H9 (cell line): ENCODE results near the gene CCDC102B. TPM values are rescaled to one million over a fixed set of nuclear protein-coding genes. Genes with fewer than 3 reads are reported as not detected.

Experiments used
- DNase-seq: peaks from one replicate; pipeline ENCODE4 v3.0.0-alpha.2; 2017
- H2AFZ ChIP-seq: one replicate; pipeline ENCODE4 v1.6.1; 2013; ENCODE audit warnings: mild to moderate bottlenecking, low read length, control low read depth, moderate library complexity
- H2AK5ac ChIP-seq: 2 replicates; pipeline ENCODE4 v1.6.1; 2013; ENCODE audit warnings: low read length, control low read depth, mixed read lengths; ENCODE audit not compliant: insufficient read length
- H2BK120ac ChIP-seq: one replicate; pipeline ENCODE4 v1.6.1; 2013; ENCODE audit warnings: low read depth, mild to moderate bottlenecking, low read length, control low read depth, inconsistent platforms; ENCODE audit not compliant: poor library complexity, severe bottlenecking
- H2BK12ac ChIP-seq: 2 replicates; pipeline ENCODE4 v1.6.1; 2013; ENCODE audit warnings: low read length, control low read depth, mixed read lengths, low read depth; ENCODE audit not compliant: insufficient read length
- H2BK15ac ChIP-seq: 2 replicates; pipeline ENCODE4 v1.6.1; 2013; ENCODE audit warnings: low read depth, low read length, control low read depth
- H2BK20ac ChIP-seq: one replicate; pipeline ENCODE4 v1.6.1; 2013; ENCODE audit warnings: low read depth, mild to moderate bottlenecking, low read length, control low read depth, inconsistent platforms; ENCODE audit not compliant: poor library complexity, severe bottlenecking
- H2BK5ac ChIP-seq: 2 replicates; pipeline ENCODE4 v1.6.1; 2013; ENCODE audit warnings: low read length, control low read depth, mixed read lengths; ENCODE audit not compliant: insufficient read length
- H3K14ac ChIP-seq: 2 replicates; pipeline ENCODE4 v1.6.1; 2013; ENCODE audit warnings: low read length, control low read depth; ENCODE audit not compliant: insufficient read depth
- H3K18ac ChIP-seq: 2 replicates; pipeline ENCODE4 v1.6.1; 2013; ENCODE audit warnings: low read depth, mild to moderate bottlenecking, mixed read lengths, low read length, control low read depth; ENCODE audit not compliant: insufficient read length
- H3K23ac ChIP-seq: 2 replicates; pipeline ENCODE4 v1.6.1; 2013; ENCODE audit warnings: low read length, control low read depth, mixed read lengths, low read depth; ENCODE audit not compliant: insufficient read length
- H3K23me2 ChIP-seq: 2 replicates; pipeline ENCODE4 v1.6.1; 2013; ENCODE audit warnings: low read depth, mild to moderate bottlenecking, mixed read lengths, low read length, control low read depth; ENCODE audit not compliant: insufficient read length, poor library complexity, severe bottlenecking
- H3K27ac ChIP-seq: 2 replicates; pipeline ENCODE4 v1.5.1; 2013; ENCODE audit warnings: low read length, control low read depth, mixed read lengths, low read depth; ENCODE audit not compliant: insufficient read length
- H3K27me3 ChIP-seq: 2 replicates; pipeline ENCODE4 v1.6.1; 2013; ENCODE audit warnings: low read length, control low read depth, inconsistent platforms; ENCODE audit not compliant: insufficient read depth
- H3K4ac ChIP-seq: 2 replicates; pipeline ENCODE4 v1.6.1; 2013; ENCODE audit warnings: low read depth, mild to moderate bottlenecking, control low read depth, inconsistent platforms, low read length, moderate library complexity
- H3K4me1 ChIP-seq: 2 replicates; pipeline ENCODE4 v1.6.1; 2013; ENCODE audit warnings: low read length, control low read depth, inconsistent platforms; ENCODE audit not compliant: insufficient read depth
- H3K4me2 ChIP-seq: 2 replicates; pipeline ENCODE4 v1.6.1; 2013; ENCODE audit warnings: low read length, control low read depth, mixed read lengths; ENCODE audit not compliant: insufficient read length, insufficient read depth
- H3K56ac ChIP-seq: 2 replicates; pipeline ENCODE4 v1.6.1; 2013; ENCODE audit warnings: low read depth, mild to moderate bottlenecking, mixed read lengths, low read length, control low read depth; ENCODE audit not compliant: insufficient read length
- H3K79me1 ChIP-seq: 2 replicates; pipeline ENCODE4 v1.6.1; 2013; ENCODE audit warnings: low read depth, mild to moderate bottlenecking, moderate library complexity, low read length, control low read depth, inconsistent platforms; ENCODE audit not compliant: insufficient read depth, poor library complexity, severe bottlenecking
- H3K79me2 ChIP-seq: 2 replicates; pipeline ENCODE4 v1.6.1; 2013; ENCODE audit warnings: low read length, control low read depth, inconsistent platforms; ENCODE audit not compliant: insufficient read depth
- H3K9ac ChIP-seq: 2 replicates; pipeline ENCODE4 v1.6.1; 2013; ENCODE audit warnings: low read length, control low read depth, mixed read lengths; ENCODE audit not compliant: insufficient read length; ENCODE audit errors: extremely low read depth
- H3K9me3 ChIP-seq: one replicate; pipeline ENCODE4 v1.6.1; 2013; ENCODE audit warnings: low read depth, low read length, inconsistent platforms; ENCODE audit not compliant: control insufficient read depth
- H3T11ph ChIP-seq: one replicate; pipeline ENCODE4 v1.6.1; 2013; ENCODE audit warnings: mild to moderate bottlenecking, low read length, control low read depth, inconsistent platforms
- H4K20me1 ChIP-seq: one replicate; pipeline ENCODE4 v1.6.1; 2013; ENCODE audit not compliant: control insufficient read depth, insufficient read length, insufficient read depth
- H4K5ac ChIP-seq: 2 replicates; pipeline ENCODE4 v1.6.1; 2013; ENCODE audit warnings: low read depth, mild to moderate bottlenecking, mixed read lengths, low read length, control low read depth; ENCODE audit not compliant: insufficient read length
- H4K8ac ChIP-seq: replicated peaks from 2 replicates; pipeline ENCODE4 v1.6.1; 2013; ENCODE audit warnings: low read length, control low read depth, mixed read lengths, low read depth; ENCODE audit not compliant: insufficient read length
- H4K91ac ChIP-seq: 2 replicates; pipeline ENCODE4 v1.6.1; 2013; ENCODE audit warnings: low read depth, mild to moderate bottlenecking, moderate library complexity, mixed read lengths, low read length, control low read depth; ENCODE audit not compliant: insufficient read length
- H3K27ac Mint-ChIP-seq, 3 experiments: 2 replicates in 2 of 3; 3 replicates in 1 of 3; pipeline ENCODE4 v1.8.0; 2020 to 2021; ENCODE audit warnings: mixed read lengths in 3 of 3, mild to moderate bottlenecking in 1 of 3, moderate library complexity in 1 of 3
- H3K27me3 Mint-ChIP-seq: 2 replicates; pipeline ENCODE4 v1.8.0; 2021; ENCODE audit warnings: low read depth, mild to moderate bottlenecking, moderate library complexity, mixed read lengths
- H3K36me3 Mint-ChIP-seq, 3 experiments: 2 replicates in 2 of 3; 3 replicates in 1 of 3; pipeline ENCODE4 v1.8.0; 2020 to 2021; ENCODE audit warnings: low read depth in 3 of 3, mixed read lengths in 3 of 3; ENCODE audit not compliant: insufficient read depth in 1 of 3
- H3K4me1 Mint-ChIP-seq, 2 experiments: 2 replicates each; pipeline ENCODE4 v1.8.0; 2020; ENCODE audit warnings: mixed read lengths in 2 of 2
- H3K4me3 Mint-ChIP-seq, 2 experiments: 2 replicates in 1 of 2; 3 replicates in 1 of 2; pipeline ENCODE4 v1.8.0; 2020 to 2021; ENCODE audit warnings: mild to moderate bottlenecking in 2 of 2, mixed read lengths in 2 of 2, moderate library complexity in 1 of 2
- H3K9me3 Mint-ChIP-seq, 2 experiments: 2 replicates in 1 of 2; 3 replicates in 1 of 2; pipeline ENCODE4 v1.8.0; 2020; ENCODE audit warnings: mild to moderate bottlenecking in 2 of 2, mixed read lengths in 2 of 2, moderate library complexity in 1 of 2
- CTCF ChIP-seq: fragments of 200-600 bp; sonication (generic); conservative IDR thresholded peaks from 3 replicates; pipeline ENCODE4 v1.8.0; 2021; ENCODE audit warnings: antibody characterized with exemption, mild to moderate bottlenecking
- WGBS: extraction: QIAGEN DNeasy Blood & Tissue Kit; methylation state at CpG from one replicate; pipeline ENCODE4 v1.1.7; 2013; ENCODE audit warnings: missing lambda C conversion rate, low lambda C conversion rate, mixed read lengths; ENCODE audit not compliant: insufficient read length; ENCODE audit errors: extremely low coverage; 5-methylcytosine and 5-hydroxymethylcytosine counted together
- total RNA-seq: library from RNA; stranded (reverse); gene quantifications from 2 replicates; pipeline ENCODE4 v1.2.1, GENCODE V29; 2021

CCDC102B gene
- total RNA-seq, 1 experiment from 2014 or later = 1.2 TPM

DNA sequence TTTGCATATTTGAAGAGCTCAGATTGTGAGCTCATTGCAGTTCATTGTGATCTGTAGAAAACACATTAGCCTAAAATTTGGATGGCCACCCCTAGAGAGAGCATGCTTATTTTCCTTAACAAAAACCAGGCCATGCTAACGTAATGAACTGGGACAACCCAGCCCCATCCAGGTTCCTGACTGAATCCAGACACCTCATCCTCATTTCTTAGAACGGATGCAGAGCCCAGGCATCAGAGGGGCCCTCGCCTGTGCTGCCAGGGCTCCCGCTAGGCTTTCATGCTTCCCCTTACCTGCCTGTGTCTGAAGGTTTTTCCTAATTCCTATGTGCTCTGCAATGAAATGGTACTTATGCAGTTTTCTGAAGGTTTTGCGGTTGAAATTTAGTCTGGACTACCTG is 171.1 kb downstream of the CCDC102B start:
- Histone ChIP-seq H3K9me3 (no peaks in the 10 kb centered on the region), H4K5ac (no peak overlapping the region), H2AK5ac (no peak overlapping the region), H4K20me1 (no peaks in the 10 kb centered on the region), H3K79me2 (no peaks in the 10 kb centered on the region), H3K27me3 (no peaks in the 10 kb centered on the region), H3K4me1 (no peaks in the 10 kb centered on the region), H3T11ph (no peak overlapping the region), H2BK12ac (no peak overlapping the region), H2BK120ac (no peak overlapping the region), H3K14ac (no peak overlapping the region), H3K18ac (no peak overlapping the region), H4K8ac (no peak overlapping the region), H3K56ac (no peak overlapping the region), H3K79me1 (no peaks in the 10 kb centered on the region), H3K9ac (no peak overlapping the region), H2BK5ac (no peak overlapping the region), H2AFZ (no peak overlapping the region), H3K4ac (no peak overlapping the region), H2BK15ac (no peak overlapping the region), H4K91ac (no peak overlapping the region), H3K4me2 (no peak overlapping the region), H3K23me2 (no peaks in the 10 kb centered on the region), H3K27ac (no peak overlapping the region), H3K23ac (no peak overlapping the region), H2BK20ac (no peak overlapping the region)
- H3K4me1 Mint-ChIP-seq = peaks cover 11% of the 10 kb centered on the region in 2 experiments
- no peak for TF ChIP-seq CTCF
- H3K9me3 Mint-ChIP-seq = 0 out of 5 replicates have a peak, but pooled peaks cover 0 to 2% of the 10 kb centered on the region in 2 experiments
- WGBS = no CpG with 5 or more reads among the region's 5 CpGs
- H3K36me3 Mint-ChIP-seq = no peaks in the 10 kb centered on the region
- no peaks in the 10 kb centered on the region for H3K27me3 Mint-ChIP-seq
- no peak overlapping the region for H3K27ac Mint-ChIP-seq
- DNase-seq = no peak
- H3K4me3 Mint-ChIP-seq = no peak overlapping the region
